Natural killer cell (primary cell): ENCODE results near the gene ROCK1. TPM values are rescaled to one million over a fixed set of nuclear protein-coding genes. Genes with fewer than 3 reads are reported as not detected.

ENCODE experiments used
- ATAC-seq, 3 donors: fragments of 150-1000 bp in 2 of 3; fragments of 200-7000 bp in 1 of 3; cut with Tn5 transposase; 1 replicate in 1 of 3; 2 replicates in 2 of 3; pipeline ENCODE4 v1.10.0; 2021; ENCODE audit warnings: mild to moderate bottlenecking in 2 of 3, moderate library complexity in 2 of 3
- DNase-seq, 2 donors: peaks; one replicate each; pipeline versions ENCODE4 v3.0.0 to v3.0.0-alpha.2; 2013 to 2021; ENCODE audit warnings: mixed read lengths in 1 of 2
- H3K27ac ChIP-seq: one replicate; pipeline ENCODE4 v1.5.1; 2013; ENCODE audit warnings: mild to moderate bottlenecking, low read length
- H3K27me3 ChIP-seq: one replicate; pipeline ENCODE4 v1.6.1; 2013; ENCODE audit warnings: low read length; ENCODE audit not compliant: control insufficient read depth, insufficient read depth
- H3K36me3 ChIP-seq: one replicate; pipeline ENCODE4 v1.6.1; 2013; ENCODE audit warnings: low read length; ENCODE audit not compliant: control insufficient read depth, insufficient read depth
- H3K4me1 ChIP-seq: one replicate; pipeline ENCODE4 v1.6.1; 2013; ENCODE audit warnings: low read length; ENCODE audit not compliant: control insufficient read depth, insufficient read depth
- H3K4me3 ChIP-seq: one replicate; pipeline ENCODE4 v1.5.1; 2013; ENCODE audit warnings: low read length
- H3K9me3 ChIP-seq: one replicate; pipeline ENCODE4 v1.6.1; 2013; ENCODE audit warnings: low read length; ENCODE audit not compliant: control insufficient read depth, insufficient read depth
- H3K27ac Mint-ChIP-seq, 2 donors: one replicate each; pipeline ENCODE4 v1.8.0; 2022; ENCODE audit warnings: mild to moderate bottlenecking in 2 of 2, mixed read lengths in 2 of 2, moderate library complexity in 1 of 2
- H3K27me3 Mint-ChIP-seq, 2 donors: one replicate each; pipeline ENCODE4 v1.8.0; 2022; ENCODE audit warnings: low read depth in 2 of 2, mixed read lengths in 2 of 2
- H3K36me3 Mint-ChIP-seq: one replicate; pipeline ENCODE4 v1.8.0; 2022; ENCODE audit warnings: mixed read lengths
- H3K4me1 Mint-ChIP-seq, 2 donors: one replicate each; pipeline ENCODE4 v1.8.0; 2022; ENCODE audit warnings: mixed read lengths in 2 of 2
- H3K4me3 Mint-ChIP-seq: one replicate; pipeline ENCODE4 v1.8.0; 2022; ENCODE audit warnings: mild to moderate bottlenecking, moderate library complexity, mixed read lengths
- H3K9me3 Mint-ChIP-seq, 2 donors: one replicate each; pipeline ENCODE4 v1.8.0; 2022; ENCODE audit warnings: mixed read lengths in 2 of 2
- WGBS: methylation state at CpG from one replicate; pipeline ENCODE4 v1.1.7; 2013; ENCODE audit warnings: missing lambda C conversion rate; ENCODE audit not compliant: insufficient coverage; 5-methylcytosine and 5-hydroxymethylcytosine counted together
- intact Hi-C: fragments of 100-400 bp; cut with micrococcal nuclease; formaldehyde crosslinking; loops from one replicate; pipeline ENCODE4 v1.14.2; 2022
- total RNA-seq, 4 donors: library from RNA; stranded (reverse); fragments of 120-200 nt in 1 of 4; gene quantifications; one replicate each; pipeline versions ENCODE4 v1.2.3 to v1.2.4, GENCODE V29; 2013 to 2022
- TF ChIP-seq, protein P1 (sequence below): fragments of 200-600 bp; IDR thresholded peaks from one replicate; pipeline ENCODE4 v1.8.0; 2022; ENCODE audit warnings: antibody characterized with exemption

The ROCK1 gene
- total RNA-seq, 3 donors from 2014 or later (not counting 1 experiment from before 2014, with no cell fraction given): 139 to 152 (median 149) TPM

DNA sequence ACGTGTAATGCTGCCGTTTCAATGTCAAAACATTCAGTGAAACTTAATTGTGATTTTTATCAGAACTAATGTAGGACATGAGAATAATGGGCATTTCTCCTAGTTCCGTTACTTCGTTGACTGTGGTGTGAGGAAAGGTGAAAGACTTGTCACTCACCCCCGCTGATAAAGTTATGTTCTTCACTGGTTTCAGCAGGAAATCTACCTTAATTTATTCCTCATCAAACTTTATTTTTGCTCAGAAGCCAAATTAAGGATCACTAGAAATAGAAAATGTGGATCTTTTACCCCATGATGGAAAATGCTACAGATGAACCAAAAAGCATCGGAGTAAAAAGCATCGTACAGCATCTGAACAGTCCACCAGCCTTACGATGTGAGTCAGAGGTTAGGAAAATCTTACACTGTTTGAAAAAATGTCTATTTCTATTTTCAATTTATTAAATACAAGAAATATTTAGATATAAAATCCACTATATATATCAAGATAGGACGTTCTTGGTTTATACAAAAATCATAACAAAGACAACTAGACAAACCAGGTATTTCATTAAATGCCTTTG, 1.0 kb upstream of the ROCK1 start:
- Mint-ChIP-seq H3K27ac (peak overlapping the region; percentile 93), H3K4me3 (no peak overlapping the region), H3K4me1 (peaks cover 11 to 16% of the 10 kb centered on the region in 2 donors), H3K9me3 (no peaks in the 10 kb centered on the region), H3K36me3 (no peaks in the 10 kb centered on the region), H3K27me3 (no peaks in the 10 kb centered on the region)
- WGBS: 23% methylated on average over 5 of the region's 9 CpGs
- H3K4me3 ChIP-seq: peak overlapping the region; percentile 44
- no peaks in the 10 kb centered on the region for H3K36me3 ChIP-seq
- ATAC-seq: no peak
- peak overlapping the region; percentile 66 for H3K27ac ChIP-seq
- intact Hi-C loops: loop anchor here (5.0 kb wide), 1 partner anchor 65 kb away; no protein-coding TSS in a partner anchor
- TF ChIP-seq, protein P1, sequence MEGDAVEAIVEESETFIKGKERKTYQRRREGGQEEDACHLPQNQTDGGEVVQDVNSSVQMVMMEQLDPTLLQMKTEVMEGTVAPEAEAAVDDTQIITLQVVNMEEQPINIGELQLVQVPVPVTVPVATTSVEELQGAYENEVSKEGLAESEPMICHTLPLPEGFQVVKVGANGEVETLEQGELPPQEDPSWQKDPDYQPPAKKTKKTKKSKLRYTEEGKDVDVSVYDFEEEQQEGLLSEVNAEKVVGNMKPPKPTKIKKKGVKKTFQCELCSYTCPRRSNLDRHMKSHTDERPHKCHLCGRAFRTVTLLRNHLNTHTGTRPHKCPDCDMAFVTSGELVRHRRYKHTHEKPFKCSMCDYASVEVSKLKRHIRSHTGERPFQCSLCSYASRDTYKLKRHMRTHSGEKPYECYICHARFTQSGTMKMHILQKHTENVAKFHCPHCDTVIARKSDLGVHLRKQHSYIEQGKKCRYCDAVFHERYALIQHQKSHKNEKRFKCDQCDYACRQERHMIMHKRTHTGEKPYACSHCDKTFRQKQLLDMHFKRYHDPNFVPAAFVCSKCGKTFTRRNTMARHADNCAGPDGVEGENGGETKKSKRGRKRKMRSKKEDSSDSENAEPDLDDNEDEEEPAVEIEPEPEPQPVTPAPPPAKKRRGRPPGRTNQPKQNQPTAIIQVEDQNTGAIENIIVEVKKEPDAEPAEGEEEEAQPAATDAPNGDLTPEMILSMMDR: no peak
- H3K9me3 ChIP-seq: no peaks in the 10 kb centered on the region
- no peaks in the 10 kb centered on the region for H3K27me3 ChIP-seq
- H3K4me1 ChIP-seq: peaks cover 6% of the 10 kb centered on the region
- peak in 1 of 2 donors; percentile 14 for DNase-seq

DNA sequence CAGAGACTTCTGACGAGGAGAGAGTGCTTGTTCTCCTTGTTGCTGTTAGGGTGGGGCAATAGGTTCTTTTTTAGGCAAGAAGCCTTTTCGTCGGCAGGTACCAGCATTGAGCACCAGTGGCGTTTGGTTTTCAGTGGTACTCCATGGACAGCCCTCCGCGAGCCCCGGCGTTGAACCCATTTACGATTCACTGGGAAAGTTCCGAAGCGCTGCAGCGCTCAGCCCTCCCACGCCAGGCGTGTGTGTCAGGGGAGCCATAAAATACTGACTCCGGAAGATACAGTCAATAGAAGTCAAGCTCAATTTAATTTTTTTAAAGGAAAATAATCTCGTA, 494 bp upstream of the ROCK1 start:
- Histone ChIP-seq H3K9me3 (no peaks in the 10 kb centered on the region), H3K4me3 (peak overlapping the region; percentile 44), H3K4me1 (peaks cover 7% of the 10 kb centered on the region), H3K27ac (peak overlapping the region; percentile 66), H3K36me3 (no peaks in the 10 kb centered on the region), H3K27me3 (no peaks in the 10 kb centered on the region)
- H3K4me3 Mint-ChIP-seq: no peak overlapping the region
- intact Hi-C loops: loop anchor here (5.0 kb wide), 1 partner anchor 65 kb away; no protein-coding TSS in a partner anchor
- H3K9me3 Mint-ChIP-seq: no peaks in the 10 kb centered on the region
- TF ChIP-seq, protein P1: no peak
- no peak for DNase-seq
- H3K27me3 Mint-ChIP-seq: no peaks in the 10 kb centered on the region
- under 1% methylated on average over 16 of the region's 16 CpGs for WGBS
- no peaks in the 10 kb centered on the region for H3K36me3 Mint-ChIP-seq
- peaks cover 11 to 16% of the 10 kb centered on the region in 2 donors for H3K4me1 Mint-ChIP-seq
- peak overlapping the region; percentile 93 for H3K27ac Mint-ChIP-seq
- peak in 2 of 3 donors; percentile 9 to 15 for ATAC-seq

DNA sequence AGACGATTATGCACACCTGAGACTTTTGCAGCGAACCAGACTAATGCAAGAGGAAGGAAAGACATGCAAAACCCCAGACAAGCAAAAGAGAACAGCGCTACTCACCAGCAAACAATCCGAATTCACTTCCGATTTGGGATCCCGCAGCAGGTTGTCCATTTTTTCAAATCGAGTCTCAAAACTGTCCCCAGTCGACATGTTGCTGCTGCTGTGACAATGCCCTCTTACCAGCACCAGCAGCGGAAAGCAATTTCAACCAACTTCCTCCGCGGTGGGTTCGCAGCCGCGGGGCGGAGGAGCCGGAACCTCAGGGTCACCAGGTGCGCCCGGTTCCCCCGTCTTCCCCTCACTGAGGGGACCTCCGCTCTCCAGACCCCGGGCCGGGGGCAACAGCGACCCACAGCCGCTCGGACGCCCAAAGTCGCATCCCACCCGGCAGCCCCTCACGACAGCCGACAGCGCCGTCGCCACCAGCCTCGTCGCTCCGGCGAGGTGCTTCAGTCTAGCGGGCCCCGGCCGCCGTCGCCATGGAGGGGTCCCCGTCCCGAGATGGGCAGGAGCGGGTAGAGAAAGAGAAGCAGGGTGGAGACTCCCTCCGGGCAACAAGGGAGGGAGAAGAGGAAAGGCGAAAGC, 784 bp downstream of the ROCK1 start:
- H3K4me1 ChIP-seq: peaks cover 13% of the 10 kb centered on the region
- intact Hi-C loops: loop anchor here (5.0 kb wide), 1 partner anchor 64 kb away; no protein-coding TSS in a partner anchor
- peaks cover 11 to 16% of the 10 kb centered on the region in 2 donors for H3K4me1 Mint-ChIP-seq

More for the DNA sequence above, 784 bp downstream of the ROCK1 start:
- H3K4me3 Mint-ChIP-seq: no peak overlapping the region
- Histone ChIP-seq H3K4me3 (peak overlapping the region; percentile 92), H3K27ac (peak overlapping the region; percentile 95), H3K9me3 (no peaks in the 10 kb centered on the region), H3K36me3 (no peaks in the 10 kb centered on the region), H3K27me3 (no peaks in the 10 kb centered on the region)
- peak overlapping the region; percentile 93 for H3K27ac Mint-ChIP-seq
- TF ChIP-seq, protein P1: no peak
- H3K36me3 Mint-ChIP-seq: no peaks in the 10 kb centered on the region
- ATAC-seq (peak; percentile 30 to 42 (median 38)), DNase-seq (peak; percentile 68 to 81)
- H3K27me3 Mint-ChIP-seq: no peaks in the 10 kb centered on the region
- WGBS: under 1% methylated on average over 47 of the region's 47 CpGs
- H3K9me3 Mint-ChIP-seq: no peaks in the 10 kb centered on the region
